Heart right ventricle (tissue), 16 donors: Measurements from ENCODE around the gene PRKCE. TPM values are rescaled to one million over a fixed set of nuclear protein-coding genes. Genes with fewer than 3 reads are reported as not detected.
A peak's percentile ranks its signal among the peaks of the same experiment; 100 is the strongest.

Experiments used
- ATAC-seq, 8 donors: fragments of 200-7000 bp; cut with Tn5 transposase; one replicate each; pipeline ENCODE4 v1.9.1; 2020; ENCODE audit warnings: mild to moderate bottlenecking in 8 of 8, moderate library complexity in 8 of 8, moderate number of reproducible peaks in 1 of 8
- DNase-seq, 2 donors: peaks; one replicate each; pipeline ENCODE4 v3.0.0-alpha.2; 2020
- H3K27ac ChIP-seq, 10 donors: fragments of 200-600 bp; sonication (generic) in 2 of 10; one replicate each; pipeline versions ENCODE4 v1.5.0 to v1.8.0; 2020 to 2022; ENCODE audit warnings: mild to moderate bottlenecking in 3 of 10
- H3K27me3 ChIP-seq, 7 donors: fragments of 200-600 bp; one replicate each; pipeline ENCODE4 v1.8.0; 2021 to 2022; ENCODE audit warnings: mild to moderate bottlenecking in 2 of 7
- H3K36me3 ChIP-seq, 9 donors: fragments of 200-600 bp; sonication (generic) in 1 of 9; one replicate each; pipeline versions ENCODE4 v1.5.0 to v1.8.0; 2020 to 2022; ENCODE audit warnings: mild to moderate bottlenecking in 2 of 9
- H3K4me1 ChIP-seq, 9 donors: fragments of 200-600 bp; sonication (generic) in 1 of 9; one replicate each; pipeline versions ENCODE4 v1.5.0 to v1.8.0; 2020 to 2022; ENCODE audit warnings: mild to moderate bottlenecking in 4 of 9
- H3K4me3 ChIP-seq, 10 donors: fragments of 200-600 bp; sonication (generic) in 2 of 10; one replicate each; pipeline versions ENCODE4 v1.5.0 to v1.8.0; 2020 to 2022; ENCODE audit warnings: mild to moderate bottlenecking in 7 of 10, moderate library complexity in 2 of 10
- H3K9me3 ChIP-seq, 11 donors: fragments of 200-600 bp in 10 of 11; sonication (generic) in 2 of 11; one replicate each; pipeline versions ENCODE4 v1.5.0 to v1.8.0; 2013 to 2022; ENCODE audit warnings: mild to moderate bottlenecking in 2 of 11, control low read depth in 1 of 11, moderate library complexity in 1 of 11
- WGBS, 2 donors: extraction: QIAGEN DNeasy Blood & Tissue Kit; methylation state at CpG; one replicate each; pipeline ENCODE4 v1.1.7; 2013; ENCODE audit warnings: inconsistent platforms in 1 of 2; 5-methylcytosine and 5-hydroxymethylcytosine counted together
- intact Hi-C, 10 donors: fragments of 100-400 bp; cut with DNase I; formaldehyde crosslinking; loops; one replicate each; pipeline versions ENCODE4 v1.11.1 to v1.14.2; 2022
- polyA plus RNA-seq, 2 donors: library from polyadenylated mRNA; stranded (reverse); fragments of 200-250 nt; gene quantifications; one replicate each; pipeline ENCODE4 v1.2.3, GENCODE V29; 2013
- total RNA-seq, 10 donors: library from RNA; stranded (reverse); fragmentation: NEBNext Ultra II Directional in 3 of 10; extraction: Animal tissue kit (Norgen Biotek cat#: 25700) in 3 of 10; gene quantifications; one replicate each; pipeline versions ENCODE4 v1.2.1 to v1.2.4, GENCODE V29; 2021 to 2023
- TF ChIP-seq, protein P1 (sequence below), 9 donors: fragments of 200-600 bp; sonication (generic) in 2 of 9; IDR thresholded peaks; one replicate each; pipeline versions ENCODE4 v1.5.0 to v1.8.0; 2021 to 2022; ENCODE audit warnings: antibody characterized with exemption in 9 of 9, mild to moderate bottlenecking in 5 of 9, moderate library complexity in 1 of 9
- donor health status: Arrhythmogenic right ventricular cardiomyopathy.
- donor health status: ischemic (EF 13 %, LVEDD 7.1; RV severe dilation, severe dysfunction).
- donor health status: healthy with polysubstance abuse.
- donor health status: DM: no; HTN: yes; CAD: no.
- donor health status: DM: no; HTN: no; CAD: no.
- donor health status: ischemic (EF 25% LVEDD 6.9; RV normal size, moderate dysfunction).
- donor health status: ischemic (EF 25% LVEDD 5.7; RV mildly dilated, moderate dysfunction).
- donor health status: healthy.
- donor health status: DM: yes; HTN: yes; CAD: no.
- donor health status: Ischemic cardiomyopathy.
- donor health status: ischemic (EF 35%, LVEDD 5.7; RV mildly dilated, moderate dysfunction).
- donor health status: nonischemic (EF 11% LVEDD 7.7; RV severe dilation, severe dysfunction).
- donor health status: DM: yes; HTN: yes; CAD: no.
- donor health status: PGD.
- donor health status: ischemic (EF 29% LVEDD 5.4; RV normal size, mild dysfunction).
- donor health status: nonischemic (EF 23%, LVEDD 6.1; RV moderate dilation, normal function).

PRKCE gene
- total and polyA plus RNA-seq, 12 donors = 3.7 to 22.7 (median 16.7) TPM

DNA sequence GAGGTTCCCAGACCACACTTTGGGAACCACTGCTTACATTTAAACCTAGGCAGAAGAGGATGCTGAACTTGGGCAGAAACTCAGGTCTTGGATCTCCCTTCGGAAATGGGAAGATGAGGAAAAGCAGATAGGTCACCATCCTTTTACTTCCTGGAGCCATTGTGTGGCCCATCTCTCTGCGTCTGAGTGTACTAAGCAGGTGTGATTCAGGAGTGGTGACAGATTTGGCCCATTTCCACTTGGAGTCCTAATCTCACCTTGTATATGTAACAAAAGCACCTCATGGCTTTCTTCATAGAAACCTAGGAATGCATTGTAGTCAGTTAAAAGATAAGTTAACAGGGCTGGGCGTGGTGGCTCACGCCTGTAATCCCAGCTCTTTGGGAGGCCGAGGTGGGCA is 71.0 kb downstream of the PRKCE start:
- no peak overlapping the region for H3K27ac ChIP-seq
- TF ChIP-seq, protein P1, sequence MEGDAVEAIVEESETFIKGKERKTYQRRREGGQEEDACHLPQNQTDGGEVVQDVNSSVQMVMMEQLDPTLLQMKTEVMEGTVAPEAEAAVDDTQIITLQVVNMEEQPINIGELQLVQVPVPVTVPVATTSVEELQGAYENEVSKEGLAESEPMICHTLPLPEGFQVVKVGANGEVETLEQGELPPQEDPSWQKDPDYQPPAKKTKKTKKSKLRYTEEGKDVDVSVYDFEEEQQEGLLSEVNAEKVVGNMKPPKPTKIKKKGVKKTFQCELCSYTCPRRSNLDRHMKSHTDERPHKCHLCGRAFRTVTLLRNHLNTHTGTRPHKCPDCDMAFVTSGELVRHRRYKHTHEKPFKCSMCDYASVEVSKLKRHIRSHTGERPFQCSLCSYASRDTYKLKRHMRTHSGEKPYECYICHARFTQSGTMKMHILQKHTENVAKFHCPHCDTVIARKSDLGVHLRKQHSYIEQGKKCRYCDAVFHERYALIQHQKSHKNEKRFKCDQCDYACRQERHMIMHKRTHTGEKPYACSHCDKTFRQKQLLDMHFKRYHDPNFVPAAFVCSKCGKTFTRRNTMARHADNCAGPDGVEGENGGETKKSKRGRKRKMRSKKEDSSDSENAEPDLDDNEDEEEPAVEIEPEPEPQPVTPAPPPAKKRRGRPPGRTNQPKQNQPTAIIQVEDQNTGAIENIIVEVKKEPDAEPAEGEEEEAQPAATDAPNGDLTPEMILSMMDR (IDR thresholded peaks at IDR 0.05) = no peak
- WGBS, 2 donors = 90 to 95% methylated on average over 5 of the region's 5 CpGs
- no peak for ATAC-seq
- H3K36me3 ChIP-seq = no peaks in the 10 kb centered on the region
- no peaks in the 10 kb centered on the region for H3K9me3 ChIP-seq
- intact Hi-C loops = no loop called here
- no peaks in the 10 kb centered on the region for H3K27me3 ChIP-seq
- peaks cover 2 to 45% (median 21%) of the 10 kb centered on the region in 9 donors for H3K4me1 ChIP-seq
- DNase-seq = no peak
- no peak overlapping the region for H3K4me3 ChIP-seq

DNA sequence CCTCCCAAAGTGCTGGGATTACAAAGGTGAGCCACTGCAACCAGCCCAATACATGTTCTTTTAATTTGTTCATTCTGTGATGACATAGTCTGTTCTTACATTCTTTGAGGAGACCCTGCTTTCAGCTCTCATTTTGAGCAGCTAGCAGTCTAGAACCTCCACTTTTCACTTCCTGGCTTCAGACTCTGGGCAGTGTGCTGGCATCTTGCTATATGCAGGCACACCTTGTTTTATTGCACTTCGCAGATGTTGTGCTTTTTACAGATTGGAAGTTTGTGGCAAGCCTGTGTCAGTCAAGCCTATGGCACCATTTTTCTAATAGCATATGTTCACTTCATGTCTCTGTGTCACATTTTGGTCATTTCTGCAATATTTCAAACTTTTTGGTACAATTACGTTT is 72.4 kb downstream of the PRKCE start:
- Histone ChIP-seq H3K36me3 (no peaks in the 10 kb centered on the region), H3K27ac (peak overlapping the region in 4 of 10 donors; percentile 6 to 70 (median 35)), H3K9me3 (no peaks in the 10 kb centered on the region), H3K4me1 (peaks cover 2 to 51% (median 21%) of the 10 kb centered on the region in 9 donors), H3K27me3 (no peaks in the 10 kb centered on the region), H3K4me3 (no peak overlapping the region)
- intact Hi-C loops = no loop called here
- TF ChIP-seq, protein P1 (IDR thresholded peaks at IDR 0.05) = no peak
- ATAC-seq (peak in 1 of 8 donors; percentile 12), DNase-seq (no peak)
- 89 to 92% methylated on average over 2 of the region's 2 CpGs for WGBS, 2 donors

DNA sequence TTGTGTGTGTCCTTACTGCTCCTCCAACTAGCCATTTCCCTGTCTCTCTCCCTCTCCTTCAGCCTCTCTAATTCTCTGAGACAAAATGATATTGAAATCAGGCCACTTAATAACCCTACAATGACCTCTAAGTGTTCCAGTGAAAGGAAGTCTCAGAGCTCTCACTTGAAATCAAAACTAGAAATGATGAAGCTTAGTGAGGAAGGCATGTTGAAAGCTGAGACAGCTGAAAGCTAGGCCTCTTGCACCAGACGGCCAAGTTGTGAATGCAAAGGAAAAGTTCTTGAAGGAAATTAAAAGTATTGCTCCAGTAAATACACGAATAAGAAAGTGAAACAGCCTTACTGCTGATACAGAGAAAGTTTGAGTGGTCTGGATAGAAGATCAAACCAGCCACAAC is 72.9 kb downstream of the PRKCE start:
- DNase-seq (no peak), ATAC-seq (peak in 2 of 8 donors; percentile 28 to 32)
- intact Hi-C loops = no loop called here
- H3K4me3 ChIP-seq = no peak overlapping the region
- H3K27ac ChIP-seq = peak overlapping the region in 6 of 10 donors; percentile 1 to 70 (median 16)
- H3K9me3 ChIP-seq = no peaks in the 10 kb centered on the region
- H3K36me3 ChIP-seq = no peaks in the 10 kb centered on the region
- no peaks in the 10 kb centered on the region for H3K27me3 ChIP-seq
- H3K4me1 ChIP-seq = peaks cover 2 to 53% (median 21%) of the 10 kb centered on the region in 9 donors
- TF ChIP-seq, protein P1 (IDR thresholded peaks at IDR 0.05) = no peak
- WGBS, 2 donors = 35 to 37% methylated on average over 2 of the region's 2 CpGs

DNA sequence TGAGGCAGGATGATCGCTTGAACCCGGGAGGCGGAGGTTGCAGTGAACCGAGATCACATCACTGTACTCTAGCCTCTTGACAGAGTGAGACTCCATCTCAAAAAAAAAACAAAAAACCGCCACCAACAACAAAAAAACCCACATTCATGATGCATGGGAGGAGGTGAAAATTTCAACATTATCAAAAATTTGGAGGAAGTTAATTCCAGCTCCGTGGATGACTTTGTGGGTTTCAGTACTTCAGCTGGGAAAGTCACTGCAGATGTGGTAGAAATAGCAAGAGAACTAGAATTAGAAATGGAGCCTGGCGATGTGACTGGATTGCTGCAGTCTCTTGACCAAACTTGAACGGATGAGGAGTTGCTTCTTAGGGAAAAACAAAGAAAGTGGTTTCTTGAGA is 74.3 kb downstream of the PRKCE start:
- ATAC-seq (no peak), DNase-seq (no peak)
- intact Hi-C loops = no loop called here
- H3K9me3 ChIP-seq = no peaks in the 10 kb centered on the region
- no peaks in the 10 kb centered on the region for H3K36me3 ChIP-seq
- H3K27me3 ChIP-seq = no peaks in the 10 kb centered on the region
- peaks cover 2 to 65% (median 21%) of the 10 kb centered on the region in 9 donors for H3K4me1 ChIP-seq
- no peak overlapping the region for H3K4me3 ChIP-seq
- WGBS, 2 donors = 91 to 94% methylated on average over 8 of the region's 8 CpGs
- H3K27ac ChIP-seq = no peak overlapping the region
- TF ChIP-seq, protein P1 (IDR thresholded peaks at IDR 0.05) = no peak
